Tibial nerve (tissue), 4 donors: ENCODE measurements around the gene SEC23B. TPM values are rescaled to one million over a fixed set of nuclear protein-coding genes. Genes with fewer than 3 reads are reported as not detected.
A peak's percentile ranks its signal among the peaks of the same experiment; 100 is the strongest.
"Not testable (repeated sequence)": the region's sequence is repeated elsewhere in the genome, so short reads cannot be mapped to it uniquely, and the experiment has no call there.

Experiments
- DNase-seq, 2 donors: peaks; one replicate each; pipeline ENCODE4 v3.0.0-alpha.2; 2019; ENCODE audit warnings: low spot score in 2 of 2
- H3K27ac ChIP-seq, 4 donors: fragments of 200-600 bp; sonication (generic) in 3 of 4; one replicate each; pipeline ENCODE4 v1.5.1; 2017 to 2019; ENCODE audit warnings: mild to moderate bottlenecking in 1 of 4
- H3K27me3 ChIP-seq, 2 donors: fragments of 200-600 bp; sonication (generic) in 1 of 2; one replicate each; pipeline versions ENCODE4 v1.5.1 to v1.6.0; 2017 to 2019
- H3K36me3 ChIP-seq, 3 donors: fragments of 200-600 bp; sonication (generic); one replicate each; pipeline ENCODE4 v1.5.1; 2018 to 2019
- H3K4me1 ChIP-seq, 4 donors: fragments of 200-600 bp; sonication (generic) in 3 of 4; one replicate each; pipeline ENCODE4 v1.5.1; 2017 to 2019
- H3K4me3 ChIP-seq, 4 donors: fragments of 200-600 bp; sonication (generic) in 3 of 4; one replicate each; pipeline ENCODE4 v1.5.1; 2017 to 2019; ENCODE audit warnings: mild to moderate bottlenecking in 1 of 4, moderate library complexity in 1 of 4
- H3K9me3 ChIP-seq, 4 donors: fragments of 200-600 bp; sonication (generic) in 3 of 4; one replicate each; pipeline ENCODE4 v1.5.1; 2017 to 2019
- EP300 ChIP-seq, 2 donors: sonication (generic); formaldehyde crosslinking; IDR thresholded peaks; one replicate each; pipeline ENCODE4 v1.6.1; 2017; ENCODE audit warnings: antibody characterized with exemption in 2 of 2, mild to moderate bottlenecking in 1 of 2
- POLR2A ChIP-seq, 2 donors: fragments of 450-650 bp; IDR thresholded peaks; one replicate each; pipeline ENCODE4 v1.6.1; 2017; ENCODE audit warnings: antibody characterized with exemption in 2 of 2, mild to moderate bottlenecking in 2 of 2, moderate library complexity in 2 of 2
- WGBS, 2 donors: methylation state at CpG; one replicate each; pipeline ENCODE4 v1.1.5; 2018; 5-methylcytosine and 5-hydroxymethylcytosine counted together
- total RNA-seq, 4 donors: library from RNA; depleted of rRNA; stranded (reverse); fragments of >200 nt; gene quantifications; one replicate each; pipeline ENCODE4 v1.1.0, GENCODE V29; 2016
- TF ChIP-seq, protein P1 (sequence below), 5 experiments: fragments of 200-600 bp in 3 of 5; fragments of 450-650 bp in 2 of 5; sonication (generic) in 3 of 5; IDR thresholded peaks; one replicate each; pipeline ENCODE4 v1.5.1; 2016 to 2019; ENCODE audit warnings: antibody characterized with exemption in 5 of 5, mild to moderate bottlenecking in 3 of 5, moderate library complexity in 2 of 5

The SEC23B gene
- total RNA-seq, 4 donors from 2014 or later, result 21.4 to 48.1 (median 30.5) TPM

- DNase-seq, result peak; percentile 58 to 63
- TF ChIP-seq, protein P1, sequence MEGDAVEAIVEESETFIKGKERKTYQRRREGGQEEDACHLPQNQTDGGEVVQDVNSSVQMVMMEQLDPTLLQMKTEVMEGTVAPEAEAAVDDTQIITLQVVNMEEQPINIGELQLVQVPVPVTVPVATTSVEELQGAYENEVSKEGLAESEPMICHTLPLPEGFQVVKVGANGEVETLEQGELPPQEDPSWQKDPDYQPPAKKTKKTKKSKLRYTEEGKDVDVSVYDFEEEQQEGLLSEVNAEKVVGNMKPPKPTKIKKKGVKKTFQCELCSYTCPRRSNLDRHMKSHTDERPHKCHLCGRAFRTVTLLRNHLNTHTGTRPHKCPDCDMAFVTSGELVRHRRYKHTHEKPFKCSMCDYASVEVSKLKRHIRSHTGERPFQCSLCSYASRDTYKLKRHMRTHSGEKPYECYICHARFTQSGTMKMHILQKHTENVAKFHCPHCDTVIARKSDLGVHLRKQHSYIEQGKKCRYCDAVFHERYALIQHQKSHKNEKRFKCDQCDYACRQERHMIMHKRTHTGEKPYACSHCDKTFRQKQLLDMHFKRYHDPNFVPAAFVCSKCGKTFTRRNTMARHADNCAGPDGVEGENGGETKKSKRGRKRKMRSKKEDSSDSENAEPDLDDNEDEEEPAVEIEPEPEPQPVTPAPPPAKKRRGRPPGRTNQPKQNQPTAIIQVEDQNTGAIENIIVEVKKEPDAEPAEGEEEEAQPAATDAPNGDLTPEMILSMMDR (IDR thresholded peaks at IDR 0.05), result no peak
- TF ChIP-seq POLR2A (IDR thresholded peaks at IDR 0.05) (peak in 1 of 2 donors; percentile 33), EP300 (IDR thresholded peaks at IDR 0.05) (peak in 1 of 2 donors; percentile 65)
- peaks cover 0 to 14% (median 0%) of the 10 kb centered on the region in 3 donors for H3K36me3 ChIP-seq
- no peaks in the 10 kb centered on the region for H3K9me3 ChIP-seq
- peak within 1 kb of the TSS; percentile 46 to 87 (median 74) for H3K27ac ChIP-seq
- H3K4me1 ChIP-seq, result peaks cover 0 to 19% (median 5%) of the 10 kb centered on the region in 4 donors
- WGBS, 2 donors, result 3% methylated on average over 28 to 31 of the region's 31 CpGs
- peak within 1 kb of the TSS; percentile 57 to 83 (median 76) for H3K4me3 ChIP-seq
- no peaks in the 10 kb centered on the region for H3K27me3 ChIP-seq
These were observed 10.8 kb upstream of the SEC23B start, which contains the start of gene RBBP9 for GRCh38 chr20:18496740-18497592. Gene RBBP9 (minus strand): TSS chr20:18497225. CDS start chr20:18497167, 58 bp downstream.

DNA sequence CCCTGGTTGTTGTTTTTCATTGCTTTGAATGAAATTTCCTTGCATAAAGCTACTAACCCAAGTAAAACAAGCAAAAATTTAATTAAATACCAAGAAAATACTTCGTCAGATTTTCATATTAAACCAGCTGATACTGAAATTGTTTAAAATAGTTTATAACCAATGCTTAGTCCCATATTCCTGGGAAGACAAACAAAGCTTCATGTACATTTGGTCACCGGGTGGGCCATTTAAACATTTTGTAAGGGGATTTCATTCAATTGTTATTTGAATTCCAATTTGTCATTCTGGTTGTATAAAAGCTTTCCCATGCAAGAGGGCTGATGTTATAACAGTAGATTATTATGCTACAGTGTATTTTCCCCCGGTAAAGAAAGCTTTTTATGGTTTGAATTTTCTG is 10.1 kb upstream of the SEC23B start:
- H3K4me3 ChIP-seq, result peak overlapping the region in 2 of 4 donors; percentile 79 to 83
- H3K27ac ChIP-seq, result peak overlapping the region in 2 of 4 donors; percentile 75 to 87

GRCh38 chr20:18501672-18502071 is 6.1 kb upstream of the SEC23B start:
- H3K9me3 ChIP-seq, H3K27ac ChIP-seq, H3K36me3 ChIP-seq, H3K4me3 ChIP-seq, DNase-seq, H3K4me1 ChIP-seq: not testable (repeated sequence)
- peaks cover 0 to 15% of the 10 kb centered on the region in 2 donors for H3K27me3 ChIP-seq
- 67 to 78% methylated on average over 1 of the region's 1 CpG for WGBS, 2 donors

More for the DNA sequence above, 10.1 kb upstream of the SEC23B start:
- H3K36me3 ChIP-seq, result peaks cover 0 to 13% (median 0%) of the 10 kb centered on the region in 3 donors
- 86 to 94% methylated on average over 3 of the region's 3 CpGs for WGBS, 2 donors
- no peaks in the 10 kb centered on the region for H3K9me3 ChIP-seq
- DNase-seq, result no peak
- H3K27me3 ChIP-seq, result peaks cover 0 to 2% of the 10 kb centered on the region in 2 donors
- peaks cover 0 to 19% (median 5%) of the 10 kb centered on the region in 4 donors for H3K4me1 ChIP-seq
- TF ChIP-seq EP300 (IDR thresholded peaks at IDR 0.05), result no peak

DNA sequence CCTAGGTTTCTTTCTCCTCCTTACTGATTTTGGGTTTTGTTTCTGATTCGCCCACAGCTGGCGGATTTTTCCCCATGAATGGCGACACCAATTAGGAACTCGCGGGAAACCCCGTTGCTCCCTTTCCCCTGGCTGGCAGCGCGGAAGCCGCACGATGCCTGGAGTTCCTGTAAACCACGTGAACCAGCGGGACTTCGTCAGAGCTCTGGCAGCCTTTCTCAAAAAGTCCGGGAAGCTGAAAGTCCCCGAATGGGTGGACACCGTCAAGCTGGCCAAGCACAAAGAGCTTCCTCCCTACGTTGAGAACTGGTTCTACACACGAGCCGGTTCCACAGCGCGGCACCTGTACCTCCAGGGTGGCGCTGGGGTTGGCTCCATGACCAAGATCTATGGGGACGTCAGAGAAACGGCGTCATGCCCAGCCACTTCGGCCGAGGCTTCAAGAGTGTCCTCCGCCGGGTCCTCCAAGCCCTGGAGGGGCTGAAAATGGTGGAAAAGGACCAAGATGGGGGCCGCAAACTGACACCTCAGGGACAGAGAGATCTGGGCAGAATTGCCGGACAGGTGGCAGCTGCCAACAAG is 3.2 kb upstream of the SEC23B start:
- H3K9me3 ChIP-seq, result no peaks in the 10 kb centered on the region
- H3K4me3 ChIP-seq, result no peak overlapping the region
- WGBS, 2 donors, result 65 to 80% methylated on average over 28 to 31 of the region's 31 CpGs
- DNase-seq, result no peak
- TF ChIP-seq, protein P1 (IDR thresholded peaks at IDR 0.05), result no peak
- no peak for TF ChIP-seq EP300 (IDR thresholded peaks at IDR 0.05)
- TF ChIP-seq POLR2A (IDR thresholded peaks at IDR 0.05), result no peak
- H3K4me1 ChIP-seq, result peaks cover 0 to 18% (median 10%) of the 10 kb centered on the region in 4 donors
- H3K27me3 ChIP-seq, result peaks cover 0 to 15% of the 10 kb centered on the region in 2 donors
- no peak overlapping the region for H3K27ac ChIP-seq
- H3K36me3 ChIP-seq, result peaks cover 0 to under 1% (median 0%) of the 10 kb centered on the region in 3 donors

DNA sequence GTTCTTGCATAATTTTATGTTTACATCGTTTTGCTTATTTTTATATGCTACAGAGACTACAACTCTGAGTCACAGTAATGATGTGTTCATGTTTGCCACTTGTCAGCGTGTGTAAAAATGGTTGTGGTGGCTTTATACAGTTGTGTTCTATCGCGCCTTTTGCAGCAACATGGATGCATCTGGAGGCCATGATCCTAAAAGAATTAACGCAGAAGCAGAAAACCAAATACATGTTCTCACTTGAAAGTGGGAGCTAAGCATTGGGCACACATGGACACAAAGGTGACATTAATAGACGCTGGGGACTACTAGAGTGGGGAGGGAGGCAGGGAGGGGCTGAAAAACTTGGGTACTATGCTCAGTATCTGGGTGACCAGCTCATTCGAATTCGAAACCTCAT is 996 bp upstream of the SEC23B start:
- Histone ChIP-seq H3K27ac (peak overlapping the region; percentile 75 to 97 (median 96)), H3K9me3 (no peaks in the 10 kb centered on the region), H3K36me3 (peaks cover 0 to 22% (median 0%) of the 10 kb centered on the region in 3 donors), H3K4me1 (peaks cover 0 to 30% (median 10%) of the 10 kb centered on the region in 4 donors), H3K27me3 (peaks cover 0 to 15% of the 10 kb centered on the region in 2 donors), H3K4me3 (peak overlapping the region; percentile 47 to 84 (median 75))
- TF ChIP-seq POLR2A (IDR thresholded peaks at IDR 0.05) (no peak), EP300 (IDR thresholded peaks at IDR 0.05) (no peak)
- TF ChIP-seq, protein P1 (IDR thresholded peaks at IDR 0.05), result no peak
- 63 to 64% methylated on average over 8 of the region's 8 CpGs for WGBS, 2 donors
- no peak for DNase-seq
